Endothelial cell of umbilical vein (primary cell): ENCODE data around the gene CRY2. TPM values are rescaled to one million over a fixed set of nuclear protein-coding genes. Genes with fewer than 3 reads are reported as not detected.

Experiments used
- BruUV-seq: library from RNA; stranded (reverse); fragments of 400-500 nt; replicated peaks from 2 replicates; lab custom pipeline; 2021; lab: Mats Ljungman, UMichigan
- CTCF ChIA-PET: fragments of 300-600, 350-600 bp; sonication (Branson Sonifier 250); formaldehyde crosslinking; loops from one replicate; lab custom pipeline; 2021; ENCODE audit warnings: antibody characterized with exemption, inconsistent platforms; lab: Charles Lee
- POLR2A ChIA-PET: fragments of 300-600, 350-600 bp; sonication (Branson Sonifier 250); formaldehyde crosslinking; loops from one replicate; lab custom pipeline; 2021; ENCODE audit warnings: antibody characterized with exemption, inconsistent platforms; lab: Charles Lee
- DNase-seq: peaks from one replicate; pipeline ENCODE4 v3.0.0-alpha.2; 2011; ENCODE audit warnings: low read depth, low spot score
- FAIRE-seq: peaks from 2 replicates; lab custom pipeline; 2011; peaks lifted over from hg19 to GRCh38; lab: Jason Lieb, UNC
- H2AFZ ChIP-seq: 2 replicates; pipeline ENCODE4 v1.6.0; 2012; ENCODE audit warnings: low read depth, low read length, control low read depth, inconsistent platforms
- H3K27ac ChIP-seq: 2 replicates; pipeline ENCODE4 v1.5.1; 2011; ENCODE audit warnings: low read depth, mild to moderate bottlenecking, control low read depth, low read length, moderate library complexity; ENCODE audit not compliant: insufficient read depth
- H3K27me3 ChIP-seq, 2 experiments: 2 replicates each; pipeline versions ENCODE4 v1.6.0 to v1.6.1; 2011; ENCODE audit warnings: low read length in 2 of 2, mixed read lengths in 1 of 2; ENCODE audit not compliant: control insufficient read depth in 2 of 2, insufficient read depth in 2 of 2
- H3K36me3 ChIP-seq, 2 experiments: 2 replicates in 1 of 2; 3 replicates in 1 of 2; pipeline ENCODE4 v1.5.1; 2011; ENCODE audit warnings: low read length in 2 of 2, mild to moderate bottlenecking in 1 of 2, moderate library complexity in 1 of 2; ENCODE audit not compliant: control insufficient read depth in 2 of 2, insufficient read depth in 2 of 2; ENCODE audit errors: extremely low read depth in 1 of 2
- H3K4me1 ChIP-seq: 3 replicates; pipeline ENCODE4 v1.5.1; 2011; ENCODE audit warnings: mild to moderate bottlenecking, low read length; ENCODE audit not compliant: control insufficient read depth, insufficient read depth; ENCODE audit errors: extremely low read depth
- H3K4me2 ChIP-seq: 2 replicates; pipeline ENCODE4 v1.6.1; 2011; ENCODE audit warnings: low read length, control low read depth, mixed read lengths; ENCODE audit not compliant: insufficient read depth
- H3K4me3 ChIP-seq, 3 experiments: fragments of 200-600 bp in 1 of 3; sonication (generic), shearing (Covaris generic) in 1 of 3; replicated peaks in 1 of 3; 2 replicates each; pipeline ENCODE4 v1.5.1; 2011 to 2016; ENCODE audit warnings: control low read depth in 3 of 3, low read length in 3 of 3, mild to moderate bottlenecking in 2 of 3, inconsistent platforms in 1 of 3, low read depth in 1 of 3, moderate library complexity in 1 of 3; ENCODE audit not compliant: insufficient read depth in 1 of 3
- H3K79me2 ChIP-seq: 2 replicates; pipeline ENCODE4 v1.6.0; 2012; ENCODE audit warnings: low read length, inconsistent platforms; ENCODE audit not compliant: control insufficient read depth, insufficient read depth
- H3K9ac ChIP-seq: replicated peaks from 2 replicates; pipeline ENCODE3; 2011; ENCODE audit warnings: low read length, control low read depth; ENCODE audit not compliant: insufficient read depth; ENCODE audit errors: extremely low read depth
- H3K9me1 ChIP-seq: replicated peaks from 3 replicates; pipeline ENCODE4 v1.6.0; 2011; ENCODE audit warnings: mild to moderate bottlenecking, low read length; ENCODE audit not compliant: control insufficient read depth, insufficient read depth; ENCODE audit errors: extremely low read depth
- H3K9me3 ChIP-seq: replicated peaks from 2 replicates; pipeline ENCODE4 v1.5.1; 2012; ENCODE audit warnings: low read length, inconsistent platforms; ENCODE audit not compliant: control insufficient read depth, insufficient read depth
- H4K20me1 ChIP-seq: replicated peaks from 2 replicates; pipeline ENCODE3; 2011; ENCODE audit warnings: mild to moderate bottlenecking, low read length; ENCODE audit not compliant: control insufficient read depth, insufficient read depth; ENCODE audit errors: extremely low read depth
- CTCF ChIP-seq, 2 donors: IDR thresholded peaks; 1 replicate in 1 of 2; 2 replicates in 1 of 2; pipeline ENCODE4 v1.5.1; 2011; ENCODE audit warnings: low read length in 2 of 2, mild to moderate bottlenecking in 2 of 2, moderate library complexity in 2 of 2, control low read depth in 1 of 2, inconsistent platforms in 1 of 2, low read depth in 1 of 2; ENCODE audit not compliant: insufficient read depth in 1 of 2; ENCODE audit errors: extremely low read depth in 1 of 2
- EZH2 ChIP-seq: IDR thresholded peaks from 2 replicates; pipeline ENCODE4 v1.6.1; 2012; ENCODE audit warnings: borderline replicate concordance, low read depth, mild to moderate bottlenecking, moderate library complexity, low read length, inconsistent platforms; ENCODE audit not compliant: severe bottlenecking
- FOS ChIP-seq: IDR thresholded peaks from 2 replicates; pipeline ENCODE4 v1.6.1; 2011; ENCODE audit warnings: mild to moderate bottlenecking, low read length, moderate library complexity, borderline replicate concordance; ENCODE audit not compliant: insufficient read depth
- GATA2 ChIP-seq: IDR thresholded peaks from 2 replicates; pipeline ENCODE4 v1.7.0; 2011; ENCODE audit warnings: low read depth, mild to moderate bottlenecking, moderate library complexity, mixed read lengths, low read length; ENCODE audit not compliant: insufficient read length, insufficient read depth
- JUN ChIP-seq: IDR thresholded peaks from 2 replicates; pipeline ENCODE4 v1.6.1; 2011; ENCODE audit warnings: borderline replicate concordance, low read depth; ENCODE audit not compliant: insufficient read length, insufficient read depth
- MAX ChIP-seq: IDR thresholded peaks from 2 replicates; pipeline ENCODE4 v1.6.1; 2011; ENCODE audit not compliant: insufficient read depth, insufficient read length
- MYC ChIP-seq: IDR thresholded peaks from one replicate; pipeline ENCODE4 v1.6.1; 2011; ENCODE audit warnings: mild to moderate bottlenecking, low read depth, low read length
- POLR2A ChIP-seq: IDR thresholded peaks from 2 replicates; pipeline ENCODE4 v1.6.1; 2012; ENCODE audit warnings: low read depth, mild to moderate bottlenecking, control low read depth, low read length
- POLR2AphosphoS5 ChIP-seq: IDR thresholded peaks from 2 replicates; pipeline ENCODE4 v1.6.1; 2012; ENCODE audit warnings: low read depth, mild to moderate bottlenecking, control low read depth, low read length, moderate library complexity; ENCODE audit not compliant: insufficient read depth
- dilution Hi-C: fragments of 300-500 bp; cut with MboI; formaldehyde crosslinking; loops from one replicate; pipeline ENCODE4 v1.15.0; 2019; ENCODE audit warnings: low sequenced_read_pairs; ENCODE audit not compliant: extremely low pct_ligation_motif_present
- intact Hi-C: fragments of 100-400 bp; cut with micrococcal nuclease; formaldehyde crosslinking; loops from one replicate; pipeline ENCODE4 v1.10.0; 2022
- polyA plus RNA-seq, 4 experiments: library from polyadenylated mRNA; depleted of rRNA in 3 of 4; stranded (reverse) in 3 of 4; unstranded in 1 of 4; fragments of >200 nt; gene quantifications; 2 replicates each; pipeline versions ENCODE4 v1.2.1 to v1.2.3, GENCODE V29; 2011 to 2012; ENCODE audit warnings: missing spikeins in 1 of 4
- total RNA-seq: library from RNA; stranded (reverse); gene quantifications from 2 replicates; pipeline ENCODE4 v1.2.3, GENCODE V29; 2021

The CRY2 gene
- total and polyA plus RNA-seq, 2 donors (not counting 3 experiments of a cell fraction or from before 2014, with no cell fraction given) = 7.7 to 11.7 TPM

DNA sequence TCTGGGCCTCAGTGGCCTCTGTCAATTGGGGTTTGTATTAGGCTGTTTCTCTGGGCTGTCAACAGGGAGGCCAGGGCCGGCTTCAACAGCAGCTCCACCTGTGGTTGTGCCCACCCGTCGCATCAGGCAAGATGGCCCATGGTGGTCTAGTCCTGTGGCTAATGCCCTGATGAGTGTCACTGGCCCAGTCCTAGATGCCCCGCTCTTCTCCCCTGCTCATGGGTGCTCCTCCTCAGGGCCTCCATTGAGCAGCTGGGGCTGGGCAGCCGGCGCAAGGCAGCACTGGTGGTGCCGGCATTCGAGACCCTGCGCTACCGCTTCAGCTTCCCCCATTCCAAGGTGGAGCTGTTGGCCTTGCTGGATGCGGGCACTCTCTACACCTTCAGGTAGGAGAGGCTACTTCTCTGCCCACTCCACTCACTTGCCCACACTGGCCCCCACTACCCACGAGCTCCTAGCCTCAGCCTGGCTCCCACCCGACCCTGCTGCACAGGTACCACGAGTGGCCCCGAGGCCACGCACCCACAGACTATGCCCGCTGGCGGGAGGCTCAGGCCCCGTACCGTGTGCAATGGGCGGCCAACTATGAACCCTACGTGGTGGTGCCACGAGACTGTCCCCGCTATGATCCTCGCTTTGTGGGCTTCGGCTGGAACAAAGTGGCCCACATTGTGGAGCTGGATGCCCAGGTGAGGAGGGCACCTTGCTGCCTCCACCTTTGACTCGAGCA lies 80.6 kb downstream of the CRY2 start:
- no peak for FAIRE-seq
- H3K27ac ChIP-seq = no peak overlapping the region
- no peak overlapping the region for H3K4me2 ChIP-seq
- H3K9me1 ChIP-seq = no peaks in the 10 kb centered on the region
- BruUV-seq = no TSS peak
- H3K27me3 ChIP-seq = peaks cover 9 to 14% of the 10 kb centered on the region in 2 experiments
- no peak for TF ChIP-seq CTCF (IDR thresholded peaks at IDR 0.05; ENCODE audit: extremely low read depth in 1 of 2, insufficient read depth in 1 of 2, low read depth in 1 of 2, low read length in 2 of 2)
- TF ChIP-seq POLR2AphosphoS5 = no peak
- TF ChIP-seq EZH2 = no peak
- TF ChIP-seq MAX = no peak
- TF ChIP-seq MYC = no peak
- no peak for TF ChIP-seq POLR2A
- TF ChIP-seq GATA2 = no peak
- no peak for TF ChIP-seq JUN
- no peak for TF ChIP-seq FOS
- dilution Hi-C loops (no loop called here), intact Hi-C loops (no loop called here)
- no peaks in the 10 kb centered on the region for H4K20me1 ChIP-seq
- peaks cover 0 to 6% of the 10 kb centered on the region in 2 experiments for H3K36me3 ChIP-seq
- no peaks in the 10 kb centered on the region for H3K9me3 ChIP-seq
- POLR2A ChIA-PET = no interaction called here
- H3K4me3 ChIP-seq = no peak overlapping the region
- H3K4me1 ChIP-seq = no peaks in the 10 kb centered on the region
- CTCF ChIA-PET = no interaction called here
- no peak overlapping the region for H2AFZ ChIP-seq
- no peak overlapping the region for H3K9ac ChIP-seq
- no peak for DNase-seq
- H3K79me2 ChIP-seq = no peaks in the 10 kb centered on the region
